ENCODE results near the gene MRPL36. TPM values are rescaled to one million over a fixed set of nuclear protein-coding genes. Genes with fewer than 3 reads are reported as not detected.

The MRPL36 gene
- total RNA-seq, 1 donor from 2014 or later, result 29.4 TPM

DNA sequence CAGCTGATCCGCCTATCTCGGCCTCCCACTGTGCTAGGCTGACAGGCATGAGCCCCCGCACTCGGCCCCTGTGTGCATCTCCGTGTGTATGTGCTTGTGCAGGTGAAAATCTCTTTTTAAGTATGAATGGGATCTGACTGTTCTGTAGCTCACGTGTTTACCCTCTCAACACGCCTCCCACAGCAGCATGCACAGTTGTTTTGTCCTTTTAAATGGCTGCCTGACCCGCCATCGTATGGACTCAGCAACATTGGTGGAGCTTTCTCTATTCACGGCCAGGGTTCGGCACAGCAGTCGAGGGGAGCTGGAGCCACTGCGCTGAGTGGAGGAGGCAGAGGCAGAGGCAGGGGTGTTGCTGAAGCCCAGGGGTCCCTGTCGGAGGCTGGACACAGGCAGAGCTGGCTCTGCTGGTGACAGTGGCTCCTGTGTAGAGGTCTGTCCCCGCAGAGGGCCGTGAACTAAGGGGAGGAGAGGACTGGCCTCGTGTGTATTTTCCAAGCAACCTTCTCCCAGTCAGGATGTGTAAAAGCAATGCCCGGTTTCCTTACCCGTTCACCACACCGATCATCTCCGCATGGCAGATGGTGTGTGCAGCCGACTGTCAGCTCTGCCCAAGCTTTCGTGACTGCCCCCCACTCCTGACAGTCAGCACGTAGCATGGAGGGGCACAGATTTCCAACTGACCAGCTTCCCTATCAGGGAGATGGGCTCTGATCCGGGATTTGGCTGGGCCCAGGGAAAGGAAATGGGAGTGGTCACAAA is 37.3 kb downstream of the MRPL36 start:
- Histone ChIP-seq H3K4me3 (no peak overlapping the region), H3K36me3 (no peaks in the 10 kb centered on the region), H3K4me1 (no peaks in the 10 kb centered on the region), H3K27me3 (peaks cover 9% of the 10 kb centered on the region), H3K9me3 (no peaks in the 10 kb centered on the region), H3K27ac (no peak overlapping the region)
- DNase-seq (peak; percentile 46), ATAC-seq (no peak)
- intact Hi-C loops (cut with DNase I), result no loop called here
- TF ChIP-seq, protein P1, sequence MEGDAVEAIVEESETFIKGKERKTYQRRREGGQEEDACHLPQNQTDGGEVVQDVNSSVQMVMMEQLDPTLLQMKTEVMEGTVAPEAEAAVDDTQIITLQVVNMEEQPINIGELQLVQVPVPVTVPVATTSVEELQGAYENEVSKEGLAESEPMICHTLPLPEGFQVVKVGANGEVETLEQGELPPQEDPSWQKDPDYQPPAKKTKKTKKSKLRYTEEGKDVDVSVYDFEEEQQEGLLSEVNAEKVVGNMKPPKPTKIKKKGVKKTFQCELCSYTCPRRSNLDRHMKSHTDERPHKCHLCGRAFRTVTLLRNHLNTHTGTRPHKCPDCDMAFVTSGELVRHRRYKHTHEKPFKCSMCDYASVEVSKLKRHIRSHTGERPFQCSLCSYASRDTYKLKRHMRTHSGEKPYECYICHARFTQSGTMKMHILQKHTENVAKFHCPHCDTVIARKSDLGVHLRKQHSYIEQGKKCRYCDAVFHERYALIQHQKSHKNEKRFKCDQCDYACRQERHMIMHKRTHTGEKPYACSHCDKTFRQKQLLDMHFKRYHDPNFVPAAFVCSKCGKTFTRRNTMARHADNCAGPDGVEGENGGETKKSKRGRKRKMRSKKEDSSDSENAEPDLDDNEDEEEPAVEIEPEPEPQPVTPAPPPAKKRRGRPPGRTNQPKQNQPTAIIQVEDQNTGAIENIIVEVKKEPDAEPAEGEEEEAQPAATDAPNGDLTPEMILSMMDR (IDR thresholded peaks at IDR 0.05), result no peak

DNA sequence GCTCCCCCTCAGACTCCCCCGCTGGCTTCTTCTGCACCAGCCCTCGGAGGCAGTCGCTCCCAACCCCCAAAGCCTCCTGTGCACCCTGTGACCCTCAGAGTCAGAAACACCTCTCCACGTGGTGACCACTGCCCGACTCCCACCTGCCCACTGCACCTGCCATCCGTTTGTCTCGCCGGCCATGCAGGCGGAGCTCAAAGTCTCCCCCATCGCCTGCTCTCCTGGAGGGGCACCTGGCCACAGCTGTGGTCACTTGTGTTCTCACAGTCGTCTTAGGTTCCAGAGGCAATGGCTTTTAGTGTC is 38.2 kb downstream of the MRPL36 start:
- no peaks in the 10 kb centered on the region for H3K4me1 ChIP-seq
- TF ChIP-seq, protein P1 (IDR thresholded peaks at IDR 0.05), result no peak
- intact Hi-C loops (cut with DNase I), result no loop called here
- ATAC-seq (no peak), DNase-seq (peak; percentile 49)
- no peak overlapping the region for H3K27ac ChIP-seq
- no peaks in the 10 kb centered on the region for H3K36me3 ChIP-seq
- no peak overlapping the region for H3K4me3 ChIP-seq
- no peaks in the 10 kb centered on the region for H3K9me3 ChIP-seq
- H3K27me3 ChIP-seq, result peaks cover 9% of the 10 kb centered on the region

DNA sequence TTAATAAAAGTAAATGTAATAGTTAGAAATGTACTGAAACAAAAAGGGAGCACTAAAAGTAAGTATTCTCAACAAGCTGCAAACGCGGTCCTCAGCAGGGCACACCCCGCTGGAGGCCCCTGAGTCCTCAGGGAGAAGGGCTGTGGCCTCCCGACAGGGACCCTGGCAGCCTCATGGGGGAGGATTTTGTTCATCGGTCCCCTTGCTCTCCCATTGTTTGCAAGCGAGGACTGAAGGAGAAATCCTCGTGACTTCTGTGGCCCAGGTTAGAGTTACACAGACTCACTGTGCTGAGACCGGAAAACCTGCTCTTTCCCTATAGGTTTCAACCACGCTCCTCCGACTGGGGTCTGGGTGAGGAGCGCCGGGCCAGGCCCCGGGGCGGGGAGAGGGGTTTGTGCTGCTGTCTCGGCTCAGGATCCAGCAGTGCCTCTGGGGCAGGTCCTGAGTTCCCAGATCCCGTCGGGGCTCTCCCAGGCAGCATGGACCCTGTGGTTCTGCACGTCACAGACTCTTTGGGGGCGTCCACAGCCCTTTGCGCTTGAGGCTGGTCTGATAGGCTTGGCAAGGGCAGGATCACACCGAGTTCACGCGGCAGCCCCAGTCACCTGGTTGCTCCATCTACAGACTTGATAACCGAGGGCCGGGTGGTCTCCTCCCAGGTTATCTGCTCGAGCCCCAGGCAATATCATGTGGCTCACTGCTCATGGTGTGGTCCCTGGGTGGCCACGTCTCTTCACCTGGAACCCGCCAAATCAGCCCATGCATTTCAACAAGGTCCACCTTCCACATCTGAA is 38.8 kb downstream of the MRPL36 start:
- no peak for DNase-seq
- Histone ChIP-seq H3K4me1 (no peaks in the 10 kb centered on the region), H3K4me3 (no peak overlapping the region), H3K36me3 (no peaks in the 10 kb centered on the region), H3K9me3 (no peaks in the 10 kb centered on the region), H3K27ac (no peak overlapping the region), H3K27me3 (peaks cover 12% of the 10 kb centered on the region)
- TF ChIP-seq, protein P1 (IDR thresholded peaks at IDR 0.05), result no peak
- intact Hi-C loops (cut with DNase I), result no loop called here
- ATAC-seq, result no peak

DNA sequence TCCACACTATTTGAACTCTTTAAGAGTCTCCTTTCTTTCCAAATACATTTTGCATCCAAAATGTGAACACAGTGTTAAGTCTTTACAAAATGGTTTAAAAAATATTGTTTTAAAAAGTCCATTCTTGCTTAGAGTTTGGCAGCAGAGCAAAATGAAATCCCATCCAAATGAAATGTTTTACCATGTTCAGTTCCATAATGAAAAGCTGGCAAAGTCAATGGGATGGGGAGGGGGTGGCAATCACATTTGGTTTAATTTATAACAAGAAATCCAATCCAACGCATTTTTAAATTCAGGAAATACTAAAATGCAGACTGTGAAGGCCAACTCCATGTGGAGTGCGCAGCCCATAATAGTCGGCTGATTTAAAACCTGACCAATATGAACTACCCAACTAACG is 39.4 kb downstream of the MRPL36 start:
- peaks cover 12% of the 10 kb centered on the region for H3K27me3 ChIP-seq

DNA sequence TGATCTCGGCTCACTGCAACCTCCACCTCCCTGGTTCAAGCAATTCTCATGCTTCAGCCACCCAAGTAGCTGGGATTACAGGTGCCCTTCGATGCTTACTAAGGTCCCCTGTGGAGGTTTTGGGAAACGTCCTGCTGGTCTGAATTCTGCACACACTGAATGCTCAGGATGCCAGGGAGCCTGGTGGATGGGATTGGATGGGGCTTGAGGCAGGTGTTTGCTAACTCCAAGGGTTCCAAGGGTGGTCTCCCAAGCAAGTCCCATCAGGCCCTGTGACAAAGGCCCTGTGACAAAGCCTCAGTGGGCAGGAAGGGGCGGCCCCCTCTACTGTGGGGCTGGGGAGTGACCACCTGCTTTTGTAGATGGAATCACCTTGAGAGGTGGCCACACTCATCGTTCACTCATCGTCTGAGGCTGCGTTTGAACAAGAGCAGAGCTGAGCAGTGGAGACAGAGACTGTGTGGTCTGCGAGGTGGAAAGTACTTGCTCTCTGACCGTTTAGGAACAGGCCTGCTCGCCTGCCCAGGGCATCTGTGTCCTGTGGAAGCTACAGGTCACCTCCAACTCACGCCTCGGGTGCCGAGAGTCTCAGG is 40.2 kb downstream of the MRPL36 start:
- Histone ChIP-seq H3K27ac (no peak overlapping the region), H3K4me1 (no peaks in the 10 kb centered on the region), H3K4me3 (no peak overlapping the region), H3K27me3 (peaks cover 12% of the 10 kb centered on the region), H3K9me3 (no peaks in the 10 kb centered on the region), H3K36me3 (no peaks in the 10 kb centered on the region)
- TF ChIP-seq, protein P1 (IDR thresholded peaks at IDR 0.05), result no peak
- intact Hi-C loops (cut with DNase I), result no loop called here
- ATAC-seq (no peak), DNase-seq (no peak)

More for the DNA sequence above, 39.4 kb downstream of the MRPL36 start:
- ATAC-seq (no peak), DNase-seq (no peak)
- Histone ChIP-seq H3K4me1 (no peaks in the 10 kb centered on the region), H3K36me3 (no peaks in the 10 kb centered on the region), H3K9me3 (no peaks in the 10 kb centered on the region), H3K4me3 (no peak overlapping the region), H3K27ac (no peak overlapping the region)
- intact Hi-C loops (cut with DNase I), result no loop called here
- TF ChIP-seq, protein P1 (IDR thresholded peaks at IDR 0.05), result no peak
